NB4 (cell line): ENCODE measurements around the gene SVIL.
A peak's percentile ranks its signal among the peaks of the same experiment; 100 is the strongest.

ENCODE experiments used
- DNase-seq: peaks from one replicate; pipeline ENCODE4 v3.0.0; 2010; ENCODE audit warnings: low read depth
- H3K4me3 ChIP-seq: one replicate; pipeline ENCODE4 v1.5.1; 2011; ENCODE audit warnings: mild to moderate bottlenecking, low read depth, low read length, moderate library complexity
- CTCF ChIP-seq: IDR thresholded peaks from one replicate; pipeline ENCODE4 v1.5.1; 2012; ENCODE audit warnings: low read depth, low read length
- MAX ChIP-seq: IDR thresholded peaks from 2 replicates; pipeline ENCODE4 v1.6.1; 2011; ENCODE audit warnings: low read depth, low read length
- MYC ChIP-seq: IDR thresholded peaks from 2 replicates; pipeline ENCODE4 v1.6.1; 2011; ENCODE audit warnings: low read depth, low read length
- POLR2A ChIP-seq: IDR thresholded peaks from 2 replicates; pipeline ENCODE4 v1.6.1; 2011; ENCODE audit warnings: mild to moderate bottlenecking; ENCODE audit not compliant: insufficient read length; ENCODE audit errors: extremely low read depth

Gene SVIL

GRCh38 chr10:29634764-29635625 is at the start of gene SVIL:
Gene SVIL (minus strand): TSS chr10:29634971. CDS start chr10:29555058, 79,913 bp downstream.
- TF ChIP-seq MAX (no peak), POLR2A (no peak), MYC (no peak), CTCF (no peak)
- H3K4me3 ChIP-seq = no peak within 1 kb of the TSS
- peak; percentile 50 for DNase-seq

- no peak overlapping the region for H3K4me3 ChIP-seq
- DNase-seq = peak; percentile 96
- no peak for TF ChIP-seq POLR2A
- TF ChIP-seq MYC = peak; percentile 88
- peak; percentile 94 for TF ChIP-seq MAX
Measured at GRCh38 chr10:29681676-29682448, 47.1 kb upstream of the SVIL start.

- no peak overlapping the region for H3K4me3 ChIP-seq
- TF ChIP-seq MAX = no peak
- no peak for TF ChIP-seq MYC
- no peak for TF ChIP-seq POLR2A
- no peak for TF ChIP-seq CTCF
- no peak for DNase-seq
Measured at GRCh38 chr10:29680091-29680490, 45.3 kb upstream of the SVIL start.

GRCh38 chr10:29676732-29677131 is 42.0 kb upstream of the SVIL start:
- no peak for DNase-seq
- no peak overlapping the region for H3K4me3 ChIP-seq
- TF ChIP-seq MAX = no peak
- no peak for TF ChIP-seq MYC
- TF ChIP-seq POLR2A = no peak

- H3K4me3 ChIP-seq = no peak overlapping the region
- no peak for DNase-seq
- no peak for TF ChIP-seq MYC
- TF ChIP-seq CTCF = no peak
- TF ChIP-seq MAX = no peak
- no peak for TF ChIP-seq POLR2A
Measured at GRCh38 chr10:29675984-29676383, 41.2 kb upstream of the SVIL start.

- H3K4me3 ChIP-seq = no peak overlapping the region
- TF ChIP-seq MYC (no peak), CTCF (no peak), POLR2A (no peak), MAX (no peak)
- DNase-seq = no peak
Measured at GRCh38 chr10:29671968-29672367, 37.2 kb upstream of the SVIL start.
